HEK293 (cell line): ENCODE data around the gene PTPRG.

Experiments used
- CTCF ChIA-PET: fragments of 350-600 bp; formaldehyde crosslinking; extraction: SDS; loops from one replicate; lab custom pipeline; 2021; ENCODE audit warnings: antibody characterized with exemption; lab: Yijun Ruan, JAX
- POLR2A ChIA-PET: fragments of 300-600 bp; formaldehyde crosslinking; extraction: SDS; loops from one replicate; lab custom pipeline; 2020; ENCODE audit warnings: antibody characterized with exemption, inconsistent platforms; lab: Yijun Ruan, JAX
- H3K27ac ChIP-seq: fragments of 200-500 bp; sonication (Bioruptor generic); 2 replicates; pipeline ENCODE4 v1.5.1; 2014; ENCODE audit warnings: low read depth, low read length, control low read depth, inconsistent platforms; ENCODE audit errors: extremely low read depth
- H3K36me3 ChIP-seq, 2 experiments: fragments of 200-500 bp in 1 of 2; sonication (Bioruptor generic) in 1 of 2; 1 replicate in 1 of 2; 2 replicates in 1 of 2; pipeline ENCODE4 v1.5.1; 2014 to 2017; ENCODE audit warnings: inconsistent platforms in 2 of 2, low read length in 2 of 2; ENCODE audit not compliant: control insufficient read depth in 2 of 2, insufficient read depth in 1 of 2
- H3K4me1 ChIP-seq: fragments of 200-500 bp; sonication (Bioruptor generic); 2 replicates; pipeline ENCODE4 v1.5.1; 2014; ENCODE audit warnings: mild to moderate bottlenecking, low read length, inconsistent platforms; ENCODE audit not compliant: control insufficient read depth, insufficient read depth
- H3K4me3 ChIP-seq: 2 replicates; pipeline ENCODE4 v1.5.1; 2011; ENCODE audit warnings: low read depth, mild to moderate bottlenecking, control low read depth, low read length, moderate library complexity
- H3K9me3 ChIP-seq: fragments of 200-500 bp; sonication (Bioruptor generic); 2 replicates; pipeline ENCODE4 v1.5.1; 2014; ENCODE audit warnings: low read depth, low read length, inconsistent platforms; ENCODE audit not compliant: control insufficient read depth, insufficient read depth
- GFI1B ChIP-seq: fragments of 450-650 bp; formaldehyde crosslinking; IDR thresholded peaks from 2 replicates; pipeline ENCODE4 v1.5.1; 2016; ENCODE audit warnings: missing biosample characterization, missing genetic modification characterization
- GLIS2 ChIP-seq: fragments of 450-650 bp; formaldehyde crosslinking; IDR thresholded peaks from 2 replicates; pipeline ENCODE4 v1.5.1; 2016; ENCODE audit warnings: missing biosample characterization, missing genetic modification characterization
- KLF17 ChIP-seq: fragments of 450-650 bp; formaldehyde crosslinking; IDR thresholded peaks from 2 replicates; pipeline ENCODE4 v1.5.1; 2016; ENCODE audit warnings: missing biosample characterization, missing genetic modification characterization
- KLF8 ChIP-seq: fragments of 450-650 bp; formaldehyde crosslinking; IDR thresholded peaks from 2 replicates; pipeline ENCODE4 v1.5.1; 2016; ENCODE audit warnings: missing biosample characterization, missing genetic modification characterization
- MYNN ChIP-seq: fragments of 450-650 bp; formaldehyde crosslinking; IDR thresholded peaks from 2 replicates; pipeline ENCODE4 v1.5.1; 2016; ENCODE audit warnings: missing biosample characterization, missing genetic modification characterization, borderline replicate concordance
- PRDM10 ChIP-seq: fragments of 450-650 bp; formaldehyde crosslinking; IDR thresholded peaks from 2 replicates; pipeline ENCODE4 v1.5.1; 2016; ENCODE audit warnings: missing biosample characterization, missing genetic modification characterization
- SCRT2 ChIP-seq: fragments of 450-650 bp; formaldehyde crosslinking; IDR thresholded peaks from 2 replicates; pipeline ENCODE4 v1.5.1; 2016; ENCODE audit warnings: missing biosample characterization, missing genetic modification characterization
- ZBTB21 ChIP-seq: fragments of 450-650 bp; formaldehyde crosslinking; IDR thresholded peaks from 2 replicates; pipeline ENCODE4 v1.5.1; 2017; ENCODE audit warnings: missing biosample characterization, missing genetic modification characterization
- ZEB2 ChIP-seq: fragments of 450-650 bp; formaldehyde crosslinking; IDR thresholded peaks from 2 replicates; pipeline ENCODE4 v1.5.1; 2016; ENCODE audit warnings: missing biosample characterization, missing genetic modification characterization
- ZIC2 ChIP-seq: fragments of 450-650 bp; formaldehyde crosslinking; IDR thresholded peaks from 2 replicates; pipeline ENCODE4 v1.5.1; 2016; ENCODE audit warnings: missing biosample characterization, missing genetic modification characterization
- ZNF138 ChIP-seq: fragments of 450-650 bp; formaldehyde crosslinking; IDR thresholded peaks from 2 replicates; pipeline ENCODE4 v1.5.1; 2016; ENCODE audit warnings: missing biosample characterization, missing genetic modification characterization, borderline replicate concordance
- ZNF140 ChIP-seq: fragments of 450-650 bp; formaldehyde crosslinking; IDR thresholded peaks from 2 replicates; pipeline ENCODE4 v1.5.1; 2016; ENCODE audit warnings: missing biosample characterization, missing genetic modification characterization
- ZNF148 ChIP-seq: fragments of 450-650 bp; formaldehyde crosslinking; IDR thresholded peaks from 2 replicates; pipeline ENCODE4 v1.5.0; 2017; ENCODE audit warnings: missing biosample characterization, missing genetic modification characterization, borderline replicate concordance
- ZNF157 ChIP-seq: fragments of 450-650 bp; formaldehyde crosslinking; IDR thresholded peaks from 2 replicates; pipeline ENCODE4 v1.5.1; 2016; ENCODE audit warnings: missing biosample characterization, missing genetic modification characterization
- ZNF266 ChIP-seq: fragments of 450-650 bp; formaldehyde crosslinking; IDR thresholded peaks from 2 replicates; pipeline ENCODE4 v1.5.1; 2016; ENCODE audit warnings: missing biosample characterization, missing genetic modification characterization, low read depth
- ZNF274 ChIP-seq, 2 experiments: fragments of 200-500 bp in 1 of 2; fragments of 450-650 bp in 1 of 2; sonication (Bioruptor generic) in 1 of 2; formaldehyde crosslinking in 1 of 2; IDR thresholded peaks; 2 replicates each; pipeline versions ENCODE4 v1.5.1 to v1.6.1; 2014 to 2016; ENCODE audit warnings: borderline replicate concordance in 1 of 2, inconsistent platforms in 1 of 2, low read length in 1 of 2, missing biosample characterization in 1 of 2, missing genetic modification characterization in 1 of 2
- ZNF311 ChIP-seq: fragments of 450-650 bp; formaldehyde crosslinking; IDR thresholded peaks from 2 replicates; pipeline ENCODE4 v1.5.1; 2017; ENCODE audit warnings: missing biosample characterization, missing genetic modification characterization, borderline replicate concordance
- ZNF510 ChIP-seq: fragments of 450-650 bp; formaldehyde crosslinking; IDR thresholded peaks from 2 replicates; pipeline ENCODE4 v1.5.1; 2018; ENCODE audit warnings: mild to moderate bottlenecking, missing genetic modification characterization, missing biosample characterization; ENCODE audit not compliant: insufficient replicate concordance
- ZNF670 ChIP-seq: fragments of 450-650 bp; formaldehyde crosslinking; IDR thresholded peaks from 2 replicates; pipeline ENCODE4 v1.5.1; 2016; ENCODE audit warnings: missing biosample characterization, missing genetic modification characterization, low read depth
- ZNF768 ChIP-seq: fragments of 450-650 bp; formaldehyde crosslinking; IDR thresholded peaks from 2 replicates; pipeline ENCODE4 v1.5.1; 2018; ENCODE audit warnings: missing biosample characterization, mild to moderate bottlenecking, missing genetic modification characterization
- TF ChIP-seq, protein P1 (sequence below): fragments of 450-650 bp; formaldehyde crosslinking; IDR thresholded peaks from 2 replicates; pipeline ENCODE4 v1.5.1; 2017; ENCODE audit warnings: missing biosample characterization, missing genetic modification characterization
- TF ChIP-seq, protein P2 (sequence below): fragments of 450-650 bp; formaldehyde crosslinking; optimal IDR thresholded peaks from 2 replicates; pipeline ENCODE3; 2016; ENCODE audit warnings: missing biosample characterization, mild to moderate bottlenecking, missing genetic modification characterization

The PTPRG gene

DNA sequence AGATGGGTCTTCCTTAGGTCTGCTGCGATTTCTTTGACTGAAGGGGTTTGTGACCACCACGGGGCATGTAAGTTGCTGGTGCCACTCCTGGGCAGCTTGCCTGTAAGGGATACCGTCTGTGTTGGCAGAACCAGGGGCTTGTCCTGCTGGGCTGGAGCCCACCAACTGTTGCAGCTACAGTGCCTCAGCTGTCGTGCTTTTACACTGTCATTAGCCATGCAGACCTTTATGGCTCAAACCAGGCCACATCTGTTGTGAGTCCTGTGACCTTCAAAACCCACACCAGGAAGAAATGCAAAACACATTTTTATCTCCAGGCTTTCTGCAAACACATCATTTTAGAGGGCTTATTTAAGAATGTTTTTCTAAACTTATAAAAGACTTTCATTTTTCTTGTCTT, 168.7 kb downstream of the PTPRG start:
- H3K27ac ChIP-seq, result no peak overlapping the region
- peaks cover 21% of the 10 kb centered on the region for H3K4me1 ChIP-seq
- no peak overlapping the region for H3K4me3 ChIP-seq
- POLR2A ChIA-PET, result no interaction called here
- no peaks in the 10 kb centered on the region for H3K9me3 ChIP-seq
- no peaks in the 10 kb centered on the region for H3K36me3 ChIP-seq
- TF ChIP-seq, protein P1, sequence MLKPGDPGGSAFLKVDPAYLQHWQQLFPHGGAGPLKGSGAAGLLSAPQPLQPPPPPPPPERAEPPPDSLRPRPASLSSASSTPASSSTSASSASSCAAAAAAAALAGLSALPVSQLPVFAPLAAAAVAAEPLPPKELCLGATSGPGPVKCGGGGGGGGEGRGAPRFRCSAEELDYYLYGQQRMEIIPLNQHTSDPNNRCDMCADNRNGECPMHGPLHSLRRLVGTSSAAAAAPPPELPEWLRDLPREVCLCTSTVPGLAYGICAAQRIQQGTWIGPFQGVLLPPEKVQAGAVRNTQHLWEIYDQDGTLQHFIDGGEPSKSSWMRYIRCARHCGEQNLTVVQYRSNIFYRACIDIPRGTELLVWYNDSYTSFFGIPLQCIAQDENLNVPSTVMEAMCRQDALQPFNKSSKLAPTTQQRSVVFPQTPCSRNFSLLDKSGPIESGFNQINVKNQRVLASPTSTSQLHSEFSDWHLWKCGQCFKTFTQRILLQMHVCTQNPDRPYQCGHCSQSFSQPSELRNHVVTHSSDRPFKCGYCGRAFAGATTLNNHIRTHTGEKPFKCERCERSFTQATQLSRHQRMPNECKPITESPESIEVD (tag by site-specific recombination), result 0 out of 2 replicates have a peak, but pooled peaks have one; percentile 9
- TF ChIP-seq ZNF274 (IDR thresholded peaks at IDR 0.05; ENCODE audit: low read length), result no peak
- no peak for TF ChIP-seq ZNF274 (tag by site-specific recombination; IDR thresholded peaks at IDR 0.05; ENCODE audit: borderline replicate concordance)
- TF ChIP-seq SCRT2, result peak; percentile 60
- no peak for TF ChIP-seq ZNF148
- TF ChIP-seq ZNF140 (tag by site-specific recombination), result no peak
- peak; percentile 49 for TF ChIP-seq ZIC2 (tag by site-specific recombination)
- TF ChIP-seq, all 188 proteins: peak for 3
- CTCF ChIA-PET, result no interaction called here

- peaks cover 17% of the 10 kb centered on the region for H3K4me1 ChIP-seq
- no peak overlapping the region for H3K27ac ChIP-seq
- H3K9me3 ChIP-seq, result no peaks in the 10 kb centered on the region
- ChIA-PET POLR2A (no interaction called here), CTCF (no interaction called here)
- no peaks in the 10 kb centered on the region for H3K36me3 ChIP-seq
- H3K4me3 ChIP-seq, result no peak overlapping the region
- TF ChIP-seq ZEB2, result no peak
- TF ChIP-seq, protein P2, sequence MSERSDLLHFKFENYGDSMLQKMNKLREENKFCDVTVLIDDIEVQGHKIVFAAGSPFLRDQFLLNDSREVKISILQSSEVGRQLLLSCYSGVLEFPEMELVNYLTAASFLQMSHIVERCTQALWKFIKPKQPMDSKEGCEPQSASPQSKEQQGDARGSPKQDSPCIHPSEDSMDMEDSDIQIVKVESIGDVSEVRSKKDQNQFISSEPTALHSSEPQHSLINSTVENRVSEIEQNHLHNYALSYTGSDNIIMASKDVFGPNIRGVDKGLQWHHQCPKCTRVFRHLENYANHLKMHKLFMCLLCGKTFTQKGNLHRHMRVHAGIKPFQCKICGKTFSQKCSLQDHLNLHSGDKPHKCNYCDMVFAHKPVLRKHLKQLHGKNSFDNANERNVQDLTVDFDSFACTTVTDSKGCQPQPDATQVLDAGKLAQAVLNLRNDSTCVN (tag by site-specific recombination), result no peak
- no peak for TF ChIP-seq KLF17 (tag by site-specific recombination)
- peak; percentile 28; the same call in 1 of the 2 replicates for TF ChIP-seq PRDM10 (tag by site-specific recombination)
- TF ChIP-seq ZBTB21 (tag by site-specific recombination), result no peak
- no peak for TF ChIP-seq KLF8
- no peak for TF ChIP-seq ZNF510
- TF ChIP-seq ZNF157 (tag by site-specific recombination), result no peak
- TF ChIP-seq ZNF768, result no peak
- TF ChIP-seq ZNF670, result no peak
- no peak for TF ChIP-seq ZNF311 (tag by site-specific recombination)
- TF ChIP-seq ZNF266, result no peak
- TF ChIP-seq ZNF138 (tag by site-specific recombination), result no peak
- TF ChIP-seq MYNN (tag by site-specific recombination), result no peak
- no peak for TF ChIP-seq GFI1B (tag by site-specific recombination)
- peak; percentile 90 for TF ChIP-seq SCRT2
- TF ChIP-seq GLIS2 (tag by site-specific recombination), result no peak
These were observed 169.3 kb downstream of the PTPRG start for GRCh38 chr3:61730577-61731231.
